Mesenchymal stem cell (in vitro differentiated cells and primary cell): Measurements from ENCODE around the gene GOT2.

Experiments
- DNase-seq: peaks from one replicate; pipeline ENCODE4 v3.0.0-alpha.2; 2013
- H2AFZ ChIP-seq: one replicate; pipeline ENCODE4 v1.6.1; 2013; ENCODE audit warnings: low read depth, mild to moderate bottlenecking, control low read depth, inconsistent platforms, low read length, moderate library complexity
- H2AK5ac ChIP-seq: 2 replicates; pipeline ENCODE4 v1.6.1; 2013; ENCODE audit warnings: low read length, moderate library complexity, mild to moderate bottlenecking, inconsistent platforms; ENCODE audit not compliant: severe bottlenecking
- H2BK120ac ChIP-seq: one replicate; pipeline ENCODE4 v1.6.1; 2013; ENCODE audit warnings: low read depth, mild to moderate bottlenecking, inconsistent platforms, low read length, moderate library complexity
- H2BK12ac ChIP-seq, 2 experiments: one replicate each; pipeline ENCODE4 v1.6.1; 2013; ENCODE audit warnings: inconsistent platforms in 2 of 2, low read length in 2 of 2, mild to moderate bottlenecking in 2 of 2, moderate library complexity in 2 of 2, control low read depth in 1 of 2
- H2BK15ac ChIP-seq: one replicate; pipeline ENCODE4 v1.6.1; 2013; ENCODE audit warnings: mild to moderate bottlenecking, low read depth, inconsistent platforms; ENCODE audit not compliant: poor library complexity, severe bottlenecking
- H2BK5ac ChIP-seq: 2 replicates; pipeline ENCODE4 v1.6.1; 2013; ENCODE audit warnings: low read depth, mild to moderate bottlenecking, low read length, control low read depth, inconsistent platforms; ENCODE audit not compliant: poor library complexity, severe bottlenecking
- H3K14ac ChIP-seq, 2 experiments: one replicate each; pipeline ENCODE4 v1.6.1; 2013; ENCODE audit warnings: inconsistent platforms in 2 of 2, low read length in 2 of 2, control low read depth in 1 of 2, mild to moderate bottlenecking in 1 of 2, moderate library complexity in 1 of 2
- H3K18ac ChIP-seq, 2 experiments: one replicate each; pipeline ENCODE4 v1.6.1; 2013; ENCODE audit warnings: inconsistent platforms in 2 of 2, low read length in 2 of 2, control low read depth in 1 of 2, low read depth in 1 of 2, mild to moderate bottlenecking in 1 of 2
- H3K23ac ChIP-seq, 2 experiments: one replicate each; pipeline ENCODE4 v1.6.1; 2013; ENCODE audit warnings: inconsistent platforms in 2 of 2, low read length in 2 of 2, mild to moderate bottlenecking in 2 of 2, moderate library complexity in 2 of 2, control low read depth in 1 of 2
- H3K27ac ChIP-seq: 2 replicates; pipeline ENCODE4 v1.5.1; 2013; ENCODE audit warnings: mild to moderate bottlenecking, moderate library complexity, low read length, control low read depth, inconsistent platforms; ENCODE audit not compliant: poor library complexity, severe bottlenecking
- H3K27me3 ChIP-seq, 2 experiments: 2 replicates each; pipeline versions ENCODE4 v1.6.1 to v1.7.0; 2013; ENCODE audit warnings: low read length in 2 of 2, mild to moderate bottlenecking in 2 of 2, moderate library complexity in 2 of 2, control low read depth in 1 of 2, inconsistent platforms in 1 of 2; ENCODE audit not compliant: control insufficient read depth in 1 of 2, insufficient read depth in 1 of 2
- H3K36me3 ChIP-seq, 2 experiments: 2 replicates each; pipeline versions ENCODE4 v1.6.1 to v1.7.0; 2013; ENCODE audit warnings: low read length in 2 of 2, control low read depth in 1 of 2, inconsistent platforms in 1 of 2, low read depth in 1 of 2, mild to moderate bottlenecking in 1 of 2; ENCODE audit not compliant: insufficient read depth in 2 of 2, control insufficient read depth in 1 of 2
- H3K4ac ChIP-seq, 2 experiments: one replicate each; pipeline ENCODE4 v1.6.1; 2013; ENCODE audit warnings: inconsistent platforms in 2 of 2, low read length in 2 of 2, mild to moderate bottlenecking in 2 of 2, moderate library complexity in 2 of 2, control low read depth in 1 of 2, low read depth in 1 of 2
- H3K4me1 ChIP-seq: 2 replicates; pipeline ENCODE4 v1.6.1; 2013; ENCODE audit warnings: low read depth, low read length, control low read depth; ENCODE audit not compliant: control insufficient read depth, insufficient read depth
- H3K4me2 ChIP-seq: 2 replicates; pipeline ENCODE4 v1.6.1; 2013; ENCODE audit warnings: low read length, mild to moderate bottlenecking, inconsistent platforms; ENCODE audit not compliant: poor library complexity, severe bottlenecking
- H3K4me3 ChIP-seq, 2 experiments: 2 replicates each; pipeline versions ENCODE4 v1.5.1 to v1.7.0; 2013; ENCODE audit warnings: low read length in 2 of 2, mild to moderate bottlenecking in 2 of 2, control low read depth in 1 of 2, low read depth in 1 of 2; ENCODE audit not compliant: insufficient read depth in 1 of 2
- H3K79me1 ChIP-seq: replicated peaks from 2 replicates; pipeline ENCODE4 v1.6.1; 2013; ENCODE audit warnings: mild to moderate bottlenecking, control low read depth, low read length, inconsistent platforms; ENCODE audit not compliant: poor library complexity, severe bottlenecking
- H3K9ac ChIP-seq: 2 replicates; pipeline ENCODE4 v1.7.0; 2013; ENCODE audit warnings: mild to moderate bottlenecking, low read length, moderate library complexity
- H3K9me3 ChIP-seq: 2 replicates; pipeline ENCODE4 v1.7.0; 2013; ENCODE audit warnings: mild to moderate bottlenecking, low read length; ENCODE audit not compliant: control insufficient read depth
- H4K8ac ChIP-seq: one replicate; pipeline ENCODE4 v1.6.1; 2013; ENCODE audit warnings: inconsistent platforms, mild to moderate bottlenecking, low read length, moderate library complexity
- H4K91ac ChIP-seq: one replicate; pipeline ENCODE4 v1.6.1; 2013; ENCODE audit warnings: mild to moderate bottlenecking, low read length, inconsistent platforms
- WGBS: methylation state at CpG from one replicate; pipeline ENCODE4 v1.1.7; 2013; ENCODE audit warnings: mixed read lengths; 5-methylcytosine and 5-hydroxymethylcytosine counted together

The GOT2 gene

DNA sequence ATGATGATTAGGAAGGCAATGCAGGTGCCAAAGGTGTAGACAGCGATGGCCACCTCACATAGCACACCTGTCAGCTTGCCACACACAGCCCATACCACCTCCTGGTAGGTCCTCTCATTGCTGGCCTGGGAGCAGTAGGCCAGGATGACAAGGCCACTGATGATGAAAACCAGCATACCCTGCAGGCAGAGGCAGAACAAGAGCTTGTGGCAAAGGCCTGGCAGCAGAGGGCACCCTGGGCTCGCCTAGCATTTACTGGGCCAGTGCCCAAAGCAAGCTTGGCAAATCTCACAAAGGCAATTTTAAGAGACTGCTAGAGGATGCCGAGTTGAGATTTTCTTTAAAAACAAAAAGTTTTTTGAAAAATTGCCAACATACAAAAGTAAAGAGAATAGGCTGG, 55.4 kb downstream of the GOT2 start:
- Histone ChIP-seq H3K79me1 (peaks cover 31% of the 10 kb centered on the region), H3K4me3 (no peak overlapping the region), H3K4me2 (no peak overlapping the region), H4K91ac (no peak overlapping the region), H3K9me3 (no peaks in the 10 kb centered on the region), H3K23ac (no peak overlapping the region), H3K4ac (peak overlapping the region in 1 of 2 experiments; percentile 10), H3K27me3 (no peaks in the 10 kb centered on the region), H2AK5ac (no peak overlapping the region), H2BK12ac (no peak overlapping the region), H3K4me1 (peaks cover 5% of the 10 kb centered on the region), H2BK15ac (no peak overlapping the region), H2BK120ac (no peak overlapping the region), H3K18ac (no peak overlapping the region), H2BK5ac (no peak overlapping the region), H4K8ac (no peak overlapping the region), H3K36me3 (peaks cover 47 to 71% of the 10 kb centered on the region in 2 experiments), H3K9ac (no peak overlapping the region), H3K14ac (no peak overlapping the region), H2AFZ (no peak overlapping the region), H3K27ac (no peak overlapping the region)
- no peak for DNase-seq
- 100% methylated on average over 2 of the region's 3 CpGs for WGBS

- Histone ChIP-seq H3K14ac (no peak overlapping the region), H3K4me2 (no peak overlapping the region), H3K79me1 (peaks cover 27% of the 10 kb centered on the region), H3K9ac (no peak overlapping the region), H2AK5ac (no peak overlapping the region), H3K27me3 (no peaks in the 10 kb centered on the region), H2AFZ (no peak overlapping the region), H4K8ac (no peak overlapping the region), H4K91ac (no peak overlapping the region), H3K4me3 (peak overlapping the region in 1 of 2 experiments; percentile 4), H3K9me3 (no peaks in the 10 kb centered on the region), H3K27ac (no peak overlapping the region), H2BK15ac (no peak overlapping the region), H3K4me1 (peaks cover under 1% of the 10 kb centered on the region), H2BK12ac (no peak overlapping the region), H3K18ac (no peak overlapping the region), H2BK5ac (no peak overlapping the region), H3K4ac (no peak overlapping the region), H3K23ac (no peak overlapping the region), H3K36me3 (peaks cover 47 to 71% of the 10 kb centered on the region in 2 experiments), H2BK120ac (no peak overlapping the region)
- WGBS: 96% methylated on average over 4 of the region's 4 CpGs
- DNase-seq: no peak
Measured at GRCh38 chr16:58678269-58678668, 55.8 kb downstream of the GOT2 start.

- no peak for DNase-seq
- Histone ChIP-seq H2BK12ac (no peak overlapping the region), H3K18ac (no peak overlapping the region), H2AFZ (no peak overlapping the region), H3K4me3 (no peak overlapping the region), H2BK15ac (no peak overlapping the region), H3K27ac (no peak overlapping the region), H3K4me2 (no peak overlapping the region), H3K23ac (no peak overlapping the region), H3K4me1 (peaks cover 5% of the 10 kb centered on the region), H3K27me3 (no peaks in the 10 kb centered on the region), H4K8ac (no peak overlapping the region), H3K36me3 (peaks cover 59 to 68% of the 10 kb centered on the region in 2 experiments), H2BK5ac (no peak overlapping the region), H3K9me3 (no peaks in the 10 kb centered on the region), H2BK120ac (no peak overlapping the region), H3K79me1 (peaks cover 4% of the 10 kb centered on the region), H4K91ac (peak overlapping the region; percentile 34), H3K4ac (no peak overlapping the region), H3K14ac (no peak overlapping the region), H3K9ac (no peak overlapping the region), H2AK5ac (no peak overlapping the region)
- WGBS: 97% methylated on average over 18 of the region's 18 CpGs
Measured at GRCh38 chr16:58670946-58671583, 63.1 kb downstream of the GOT2 start.

DNA sequence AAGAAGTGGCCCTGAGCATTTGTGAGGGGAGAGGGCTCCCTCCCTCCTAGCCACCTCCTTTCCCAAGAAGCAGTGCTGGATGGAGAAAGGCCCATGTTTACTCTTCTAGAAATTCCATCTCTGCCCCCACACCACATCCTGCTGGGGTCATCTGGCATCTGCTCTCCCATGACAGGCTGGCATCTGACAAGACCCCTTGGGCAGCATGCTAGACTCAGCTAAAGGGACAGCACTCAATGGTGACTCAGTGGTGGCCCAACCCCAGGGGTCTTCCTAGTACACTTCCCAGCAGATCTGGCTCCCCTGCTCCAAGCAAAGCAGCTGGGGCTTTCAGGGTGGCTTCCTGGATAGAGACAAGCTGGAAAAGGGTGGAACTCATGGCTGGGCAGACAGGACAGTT, 63.9 kb downstream of the GOT2 start:
- no peak overlapping the region for H2AFZ ChIP-seq
- H3K4me1 ChIP-seq: peaks cover 6% of the 10 kb centered on the region

More for the DNA sequence above, 63.9 kb downstream of the GOT2 start:
- no peaks in the 10 kb centered on the region for H3K27me3 ChIP-seq
- no peak overlapping the region for H3K27ac ChIP-seq
- H3K79me1 ChIP-seq: peaks cover 1% of the 10 kb centered on the region
- no peak overlapping the region for H3K4ac ChIP-seq
- no peak overlapping the region for H2BK120ac ChIP-seq
- no peak overlapping the region for H3K18ac ChIP-seq
- H3K4me2 ChIP-seq: no peak overlapping the region
- no peak overlapping the region for H4K91ac ChIP-seq
- peak; percentile 20 for DNase-seq
- H2BK5ac ChIP-seq: no peak overlapping the region
- no peak overlapping the region for H2BK12ac ChIP-seq
- no peak overlapping the region for H3K23ac ChIP-seq
- H3K36me3 ChIP-seq: peaks cover 55 to 63% of the 10 kb centered on the region in 2 experiments
- H4K8ac ChIP-seq: no peak overlapping the region
- no peak overlapping the region for H2AK5ac ChIP-seq
- H3K14ac ChIP-seq: no peak overlapping the region
- H2BK15ac ChIP-seq: peak overlapping the region; percentile 49
- no peaks in the 10 kb centered on the region for H3K9me3 ChIP-seq
- no peak overlapping the region for H3K9ac ChIP-seq
- H3K4me3 ChIP-seq: no peak overlapping the region
